Stomach smooth muscle (tissue), 2 donors: ENCODE results near the gene PLOD2.
A peak's percentile ranks its signal among the peaks of the same experiment; 100 is the strongest.
"Not testable (repeated sequence)": the region's sequence is repeated elsewhere in the genome, so short reads cannot be mapped to it uniquely, and the experiment has no call there.

Source experiments
- H3K27ac ChIP-seq: one replicate; pipeline ENCODE4 v1.7.0; 2013; ENCODE audit warnings: mild to moderate bottlenecking, low read length, inconsistent platforms
- H3K27me3 ChIP-seq, 2 donors: one replicate each; pipeline ENCODE4 v1.7.0; 2013; ENCODE audit warnings: low read length in 2 of 2; ENCODE audit not compliant: insufficient read depth in 2 of 2, control insufficient read depth in 1 of 2
- H3K36me3 ChIP-seq, 2 donors: one replicate each; pipeline ENCODE4 v1.7.0; 2013; ENCODE audit warnings: low read length in 2 of 2; ENCODE audit not compliant: control insufficient read depth in 2 of 2, insufficient read depth in 2 of 2
- H3K4me1 ChIP-seq: one replicate; pipeline ENCODE4 v1.7.0; 2013; ENCODE audit warnings: low read length; ENCODE audit not compliant: control insufficient read depth, insufficient read depth
- H3K4me3 ChIP-seq, 2 donors: one replicate each; pipeline ENCODE4 v1.7.0; 2013; ENCODE audit warnings: low read length in 2 of 2
- H3K9ac ChIP-seq, 2 donors: one replicate each; pipeline ENCODE4 v1.7.0; 2013; ENCODE audit warnings: low read length in 2 of 2, mild to moderate bottlenecking in 1 of 2
- H3K9me3 ChIP-seq, 2 donors: one replicate each; pipeline ENCODE4 v1.7.0; 2013; ENCODE audit warnings: low read length in 2 of 2; ENCODE audit not compliant: control insufficient read depth in 2 of 2
- donor health status: healthy.
- donor health status: Pancreatic carcinoma.

Gene PLOD2

DNA sequence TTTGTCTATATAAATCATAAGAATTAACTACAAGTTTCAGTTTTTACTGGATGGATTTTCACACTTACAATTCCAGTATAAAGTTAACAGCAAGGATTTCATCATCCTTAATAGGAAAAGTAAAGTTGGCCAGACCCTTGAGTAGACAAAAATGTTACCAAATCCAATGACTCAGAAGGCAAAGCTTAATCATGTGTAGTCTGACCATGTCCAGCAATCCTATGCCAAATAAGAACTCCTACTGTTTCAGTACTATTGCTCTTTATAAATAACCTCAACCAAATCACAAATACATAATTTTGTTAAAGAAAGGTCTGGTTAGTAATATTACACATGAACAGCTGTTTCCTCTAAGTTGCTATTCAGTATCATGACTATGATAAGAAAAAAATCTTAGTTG is 35.0 kb downstream of the PLOD2 start:
- no peak overlapping the region for H3K27ac ChIP-seq

DNA sequence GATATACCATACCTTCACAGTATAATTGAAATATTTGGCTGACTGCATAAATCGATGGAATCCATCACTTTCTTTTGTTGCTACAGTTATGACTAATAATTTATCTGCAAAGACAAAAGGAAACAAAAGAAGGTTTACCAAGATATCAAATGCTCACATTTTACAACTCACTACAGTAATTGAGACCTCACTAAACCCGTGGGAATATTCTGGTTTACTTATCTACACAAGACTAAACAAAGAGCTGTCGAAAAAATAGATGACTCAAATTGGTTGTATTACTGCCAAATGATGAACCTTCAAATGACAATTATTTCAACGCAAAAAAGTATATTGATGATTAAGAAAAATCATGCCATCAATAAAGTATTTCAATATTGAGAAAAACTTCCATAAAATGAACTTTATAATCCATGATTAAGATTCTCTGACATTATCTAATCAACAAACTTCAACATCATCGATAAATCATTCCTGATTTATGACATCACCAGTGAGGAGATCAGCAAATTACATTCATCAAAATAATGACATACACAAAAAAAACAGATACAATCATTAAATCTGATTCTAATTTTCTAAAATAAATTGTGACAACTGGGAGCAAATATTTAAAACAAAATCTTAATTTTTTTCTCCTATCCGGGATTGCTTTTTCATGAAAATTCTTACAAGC is 36.7 kb downstream of the PLOD2 start:
- Histone ChIP-seq H3K9me3 (no peaks in the 10 kb centered on the region), H3K36me3 (no peaks in the 10 kb centered on the region), H3K4me1 (peaks cover 2% of the 10 kb centered on the region), H3K27ac (no peak overlapping the region), H3K27me3 (no peaks in the 10 kb centered on the region), H3K9ac (no peak overlapping the region), H3K4me3 (no peak overlapping the region)

More for the DNA sequence above, 35.0 kb downstream of the PLOD2 start:
- Histone ChIP-seq H3K27me3 (no peaks in the 10 kb centered on the region), H3K4me3 (no peak overlapping the region), H3K9ac (no peak overlapping the region), H3K36me3 (no peaks in the 10 kb centered on the region), H3K9me3 (no peaks in the 10 kb centered on the region), H3K4me1 (peaks cover 7% of the 10 kb centered on the region)

DNA sequence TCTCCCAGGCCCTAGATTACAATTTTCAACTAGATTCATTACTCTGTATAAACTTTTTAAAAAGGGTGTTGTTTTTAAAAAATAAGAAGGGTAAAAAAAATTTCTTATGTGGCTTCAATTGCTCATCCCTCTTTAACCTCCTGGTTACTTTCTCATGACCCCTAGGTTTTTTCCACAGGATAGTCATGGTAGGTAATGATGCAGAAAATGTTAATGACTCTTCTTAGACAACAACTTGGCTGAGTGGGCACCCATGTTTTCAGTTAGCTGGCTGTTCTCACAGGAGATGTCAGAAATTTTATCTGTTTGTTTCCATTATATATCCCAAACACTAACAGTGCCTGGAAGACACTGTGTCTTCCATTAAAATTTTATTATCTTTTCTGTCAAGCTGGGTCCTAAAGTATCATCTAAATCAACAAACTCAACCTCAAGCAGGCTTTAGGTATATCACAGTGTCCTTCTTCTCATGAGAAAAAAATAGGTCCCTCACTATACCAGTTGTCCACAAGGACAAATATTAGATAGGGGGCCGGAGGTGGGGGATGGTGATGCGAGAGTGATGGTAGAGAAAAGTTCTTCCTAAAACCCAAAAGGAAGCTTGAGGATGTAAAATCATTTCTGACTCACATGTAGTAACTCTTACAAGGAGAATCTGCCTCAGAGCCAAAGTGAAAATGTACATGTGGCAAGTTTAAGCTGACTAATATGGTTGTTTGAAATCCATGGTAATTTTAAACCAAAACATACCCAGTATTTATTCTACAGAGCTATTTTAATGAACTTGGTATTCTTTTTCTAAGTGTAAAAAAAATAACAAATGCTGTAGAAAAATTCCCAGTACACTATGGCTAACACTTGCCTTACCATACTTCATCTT is 43.3 kb downstream of the PLOD2 start:
- H3K9me3 ChIP-seq: no peaks in the 10 kb centered on the region
- peaks cover 4 to 8% of the 10 kb centered on the region in 2 donors for H3K36me3 ChIP-seq
- H3K27me3 ChIP-seq: no peaks in the 10 kb centered on the region
- peak overlapping the region in 1 of 2 donors; percentile 4 for H3K4me3 ChIP-seq
- H3K9ac ChIP-seq: no peak overlapping the region
- no peak overlapping the region for H3K27ac ChIP-seq
- peaks cover 4% of the 10 kb centered on the region for H3K4me1 ChIP-seq

DNA sequence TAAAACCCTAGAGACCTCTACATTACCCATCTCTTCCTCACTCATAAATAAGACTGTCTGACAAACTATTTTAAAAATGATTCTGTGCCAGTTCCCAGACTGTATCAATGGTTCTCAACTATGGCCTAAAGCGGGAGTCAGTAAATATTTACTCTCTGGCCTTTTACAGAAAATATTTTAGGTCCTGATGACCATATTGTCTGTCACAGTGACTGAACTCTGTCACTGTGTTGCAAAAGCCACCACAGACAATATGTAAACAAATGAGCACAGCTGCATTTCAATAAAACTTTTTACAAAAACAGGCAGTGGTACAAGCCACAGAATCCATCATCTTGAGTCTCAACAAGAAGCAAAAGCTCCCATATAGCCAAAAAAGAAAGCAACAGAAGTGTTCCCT is 45.4 kb downstream of the PLOD2 start:
- H3K4me3 ChIP-seq: no peak overlapping the region

DNA sequence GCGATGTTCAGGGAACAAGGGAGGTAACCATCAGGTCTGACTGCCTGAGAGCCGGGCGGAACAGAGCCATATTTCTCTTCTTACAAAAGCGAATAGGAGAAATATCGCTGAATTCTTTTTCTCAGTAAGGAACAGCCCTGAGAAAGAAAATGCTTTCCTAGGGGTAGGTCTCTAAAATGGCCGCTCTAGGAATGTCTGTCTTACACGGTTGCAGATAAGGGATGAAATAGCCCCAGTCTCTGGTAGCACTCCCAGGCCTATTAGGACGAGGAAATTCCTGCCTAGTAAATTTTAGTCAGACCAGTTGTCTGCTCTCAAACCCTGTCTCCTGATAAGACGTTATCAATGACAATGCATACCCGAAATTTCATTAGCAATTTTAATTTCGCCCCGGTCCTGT is 47.2 kb downstream of the PLOD2 start:
- not testable (repeated sequence) for H3K27me3 ChIP-seq, H3K4me1 ChIP-seq, H3K9ac ChIP-seq, H3K27ac ChIP-seq, H3K36me3 ChIP-seq, H3K9me3 ChIP-seq, H3K4me3 ChIP-seq

More for the DNA sequence above, 45.4 kb downstream of the PLOD2 start:
- no peaks in the 10 kb centered on the region for H3K27me3 ChIP-seq
- H3K4me1 ChIP-seq: peaks cover 4% of the 10 kb centered on the region
- no peak overlapping the region for H3K27ac ChIP-seq
- H3K36me3 ChIP-seq: peaks cover 4 to 8% of the 10 kb centered on the region in 2 donors
- H3K9me3 ChIP-seq: no peaks in the 10 kb centered on the region
- no peak overlapping the region for H3K9ac ChIP-seq

DNA sequence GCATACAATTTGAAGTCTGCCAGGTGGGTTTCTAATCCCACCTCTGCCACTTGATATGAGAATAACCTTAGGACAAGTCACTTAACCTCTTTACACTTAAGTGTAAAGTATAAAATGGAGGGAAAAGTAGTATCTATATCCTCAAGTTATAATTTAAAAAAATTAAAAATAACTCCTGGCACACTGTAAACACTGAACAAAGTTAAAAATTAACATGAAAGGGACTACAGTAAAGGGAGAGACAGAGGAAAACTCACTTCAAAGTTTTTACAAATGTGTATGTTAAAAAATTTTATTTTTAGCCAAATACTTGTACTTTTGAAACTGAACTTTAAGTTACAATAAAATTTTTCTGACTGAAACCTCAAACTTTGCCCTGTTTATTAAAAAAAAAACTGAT is 49.6 kb downstream of the PLOD2 start:
- Histone ChIP-seq H3K9me3 (no peaks in the 10 kb centered on the region), H3K36me3 (peaks cover 2 to 6% of the 10 kb centered on the region in 2 donors), H3K27ac (no peak overlapping the region), H3K27me3 (no peaks in the 10 kb centered on the region), H3K4me1 (no peaks in the 10 kb centered on the region), H3K4me3 (no peak overlapping the region), H3K9ac (no peak overlapping the region)

GRCh38 chr3:146110161-146110560 is 50.8 kb downstream of the PLOD2 start:
- H3K27me3 ChIP-seq: no peaks in the 10 kb centered on the region
- H3K9me3 ChIP-seq: no peaks in the 10 kb centered on the region
- H3K9ac ChIP-seq: no peak overlapping the region
- H3K4me3 ChIP-seq: no peak overlapping the region
- peaks cover 0 to 11% of the 10 kb centered on the region in 2 donors for H3K36me3 ChIP-seq
- H3K4me1 ChIP-seq: no peaks in the 10 kb centered on the region
- no peak overlapping the region for H3K27ac ChIP-seq

DNA sequence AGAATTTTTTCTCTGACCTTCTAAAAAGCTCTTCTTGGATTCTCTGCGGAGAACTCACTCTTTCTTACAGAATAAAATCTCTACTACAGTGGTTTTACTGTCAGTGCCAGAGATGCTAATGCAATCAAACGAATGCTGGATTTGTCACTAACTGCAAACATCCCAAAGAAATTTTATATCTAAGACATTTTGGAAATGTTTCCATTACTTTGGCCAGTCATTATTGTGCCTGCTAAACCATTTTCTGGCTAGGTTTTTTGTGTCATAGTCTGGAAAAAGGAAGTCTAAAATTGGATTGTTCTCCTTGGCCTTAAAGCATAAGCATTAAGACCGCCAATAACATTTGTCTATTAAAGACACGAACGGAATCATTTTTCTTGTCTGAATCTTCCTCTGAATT is 54.0 kb downstream of the PLOD2 start:
- H3K4me3 ChIP-seq: no peak overlapping the region
- H3K27ac ChIP-seq: no peak overlapping the region
- no peaks in the 10 kb centered on the region for H3K4me1 ChIP-seq
- H3K36me3 ChIP-seq: peaks cover 3 to 25% of the 10 kb centered on the region in 2 donors
- no peak overlapping the region for H3K9ac ChIP-seq
- H3K27me3 ChIP-seq: no peaks in the 10 kb centered on the region
- no peaks in the 10 kb centered on the region for H3K9me3 ChIP-seq

DNA sequence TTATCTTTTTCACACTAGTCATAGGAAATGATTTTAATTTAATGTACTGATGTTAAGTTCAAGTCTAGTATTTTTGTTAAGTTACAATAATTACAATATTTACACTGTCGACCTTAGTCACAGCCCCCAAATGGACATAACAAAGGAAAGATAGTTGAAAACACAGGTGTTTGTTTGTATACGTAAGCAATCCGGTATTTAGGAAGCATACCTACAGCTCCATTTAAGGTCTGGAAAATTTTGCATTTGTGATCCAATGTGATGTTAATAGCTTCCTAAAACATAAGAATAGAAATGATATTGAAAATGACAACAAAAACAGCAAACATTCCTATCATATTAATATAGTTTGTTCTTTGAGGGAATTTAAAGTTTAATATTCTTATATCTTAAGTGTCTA is 56.9 kb downstream of the PLOD2 start:
- Histone ChIP-seq H3K27me3 (no peaks in the 10 kb centered on the region), H3K9ac (no peak overlapping the region), H3K36me3 (peaks cover 7 to 32% of the 10 kb centered on the region in 2 donors), H3K4me1 (peaks cover 5% of the 10 kb centered on the region), H3K27ac (no peak overlapping the region), H3K9me3 (no peaks in the 10 kb centered on the region), H3K4me3 (no peak overlapping the region)

DNA sequence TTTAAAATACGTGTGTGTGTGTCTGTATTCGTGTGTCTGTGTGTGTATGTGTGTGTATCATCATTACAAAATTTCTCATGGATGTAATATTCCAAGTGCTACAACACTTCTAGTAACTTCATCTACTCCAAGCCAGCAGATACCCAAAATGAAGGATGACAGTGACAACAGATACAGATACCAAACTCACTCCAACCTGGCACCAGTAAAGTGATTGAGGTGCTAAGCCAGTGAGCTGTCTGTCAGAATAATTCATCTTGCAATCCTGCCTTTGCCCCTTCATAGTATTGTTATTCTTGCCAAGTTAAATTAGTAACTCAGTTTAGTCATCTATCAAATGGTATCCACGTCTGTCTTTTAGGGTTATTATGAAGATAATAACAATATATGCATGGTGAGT is 58.1 kb downstream of the PLOD2 start:
- Histone ChIP-seq H3K4me3 (no peak overlapping the region), H3K9me3 (no peaks in the 10 kb centered on the region), H3K27me3 (no peaks in the 10 kb centered on the region), H3K4me1 (peaks cover 5% of the 10 kb centered on the region), H3K27ac (no peak overlapping the region), H3K9ac (no peak overlapping the region), H3K36me3 (peaks cover 7 to 29% of the 10 kb centered on the region in 2 donors)

DNA sequence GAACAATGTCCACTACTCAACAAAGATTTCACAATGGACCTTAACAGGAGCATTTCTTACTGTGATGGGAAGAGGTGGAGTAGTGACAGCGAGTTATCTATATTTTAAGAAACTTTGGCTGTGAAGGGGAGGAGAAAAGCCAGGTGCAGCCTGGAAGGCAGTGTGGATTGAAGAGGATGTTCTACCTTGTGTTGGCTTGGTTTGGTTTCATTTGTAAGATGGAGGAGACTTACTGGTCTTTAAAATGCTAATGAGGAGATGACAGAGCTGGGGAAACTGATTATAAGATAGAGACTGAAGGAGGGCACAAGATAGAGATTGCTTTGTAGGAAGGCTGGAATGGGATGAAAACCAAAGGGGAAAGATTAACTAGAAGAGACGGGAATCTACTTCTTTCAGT is 59.4 kb downstream of the PLOD2 start:
- Histone ChIP-seq H3K36me3 (peaks cover 7 to 30% of the 10 kb centered on the region in 2 donors), H3K9me3 (no peaks in the 10 kb centered on the region), H3K27me3 (no peaks in the 10 kb centered on the region), H3K27ac (no peak overlapping the region), H3K4me1 (peaks cover 5% of the 10 kb centered on the region), H3K4me3 (no peak overlapping the region), H3K9ac (no peak overlapping the region)
